ENCODE results near the gene GLDN. TPM values are rescaled to one million over a fixed set of nuclear protein-coding genes. Genes with fewer than 3 reads are reported as not detected.

GLDN gene
- total RNA-seq, 3 donors from 2014 or later (not counting 1 experiment from before 2014, with no cell fraction given) = not detected

- Mint-ChIP-seq H3K4me3 (no peak overlapping the region), H3K27ac (no peak overlapping the region), H3K9me3 (no peaks in the 10 kb centered on the region), H3K27me3 (ENCODE audit: low read depth in 2 of 2) (peaks cover 0 to 7% of the 10 kb centered on the region in 2 donors), H3K36me3 (no peaks in the 10 kb centered on the region), H3K4me1 (no peaks in the 10 kb centered on the region)
- TF ChIP-seq, protein P1, sequence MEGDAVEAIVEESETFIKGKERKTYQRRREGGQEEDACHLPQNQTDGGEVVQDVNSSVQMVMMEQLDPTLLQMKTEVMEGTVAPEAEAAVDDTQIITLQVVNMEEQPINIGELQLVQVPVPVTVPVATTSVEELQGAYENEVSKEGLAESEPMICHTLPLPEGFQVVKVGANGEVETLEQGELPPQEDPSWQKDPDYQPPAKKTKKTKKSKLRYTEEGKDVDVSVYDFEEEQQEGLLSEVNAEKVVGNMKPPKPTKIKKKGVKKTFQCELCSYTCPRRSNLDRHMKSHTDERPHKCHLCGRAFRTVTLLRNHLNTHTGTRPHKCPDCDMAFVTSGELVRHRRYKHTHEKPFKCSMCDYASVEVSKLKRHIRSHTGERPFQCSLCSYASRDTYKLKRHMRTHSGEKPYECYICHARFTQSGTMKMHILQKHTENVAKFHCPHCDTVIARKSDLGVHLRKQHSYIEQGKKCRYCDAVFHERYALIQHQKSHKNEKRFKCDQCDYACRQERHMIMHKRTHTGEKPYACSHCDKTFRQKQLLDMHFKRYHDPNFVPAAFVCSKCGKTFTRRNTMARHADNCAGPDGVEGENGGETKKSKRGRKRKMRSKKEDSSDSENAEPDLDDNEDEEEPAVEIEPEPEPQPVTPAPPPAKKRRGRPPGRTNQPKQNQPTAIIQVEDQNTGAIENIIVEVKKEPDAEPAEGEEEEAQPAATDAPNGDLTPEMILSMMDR (IDR thresholded peaks at IDR 0.05) = no peak
- whole genome bisulfite sequencing (ENCODE audit: insufficient coverage) = 77% methylated on average over 4 of the region's 4 CpGs
- no peak for DNase-seq
- Histone ChIP-seq H3K4me3 (ENCODE audit: low read length) (no peak overlapping the region), H3K9me3 (ENCODE audit: control insufficient read depth, insufficient read depth, low read length) (no peaks in the 10 kb centered on the region), H3K4me1 (ENCODE audit: control insufficient read depth, insufficient read depth, low read length) (peaks cover 7% of the 10 kb centered on the region), H3K27me3 (ENCODE audit: control insufficient read depth, insufficient read depth, low read length) (no peaks in the 10 kb centered on the region), H3K36me3 (ENCODE audit: control insufficient read depth, insufficient read depth, low read length) (no peaks in the 10 kb centered on the region), H3K27ac (ENCODE audit: low read length) (no peak overlapping the region)
- ATAC-seq = no peak
- intact Hi-C loops (cut with micrococcal nuclease) = no loop called here
Observed at GRCh38 chr15:51332206-51333147, 9.0 kb upstream of the GLDN start.

GRCh38 chr15:51333571-51333970 is 7.9 kb upstream of the GLDN start:
- peaks cover 0 to 7% of the 10 kb centered on the region in 2 donors for H3K27me3 Mint-ChIP-seq (ENCODE audit: low read depth in 2 of 2)
- H3K27ac Mint-ChIP-seq = no peak overlapping the region
- H3K4me1 Mint-ChIP-seq = no peaks in the 10 kb centered on the region
- no peaks in the 10 kb centered on the region for H3K36me3 Mint-ChIP-seq
- no peak for ATAC-seq
- H3K27me3 ChIP-seq (ENCODE audit: control insufficient read depth, insufficient read depth, low read length) = no peaks in the 10 kb centered on the region
- H3K36me3 ChIP-seq (ENCODE audit: control insufficient read depth, insufficient read depth, low read length) = no peaks in the 10 kb centered on the region
- H3K4me3 Mint-ChIP-seq = no peak overlapping the region
- H3K27ac ChIP-seq (ENCODE audit: low read length) = no peak overlapping the region
- H3K4me3 ChIP-seq (ENCODE audit: low read length) = no peak overlapping the region
- TF ChIP-seq, protein P1 (IDR thresholded peaks at IDR 0.05) = no peak
- WGBS (ENCODE audit: insufficient coverage) = 92% methylated on average over 2 of the region's 2 CpGs
- intact Hi-C loops (cut with micrococcal nuclease) = no loop called here
- peaks cover 7% of the 10 kb centered on the region for H3K4me1 ChIP-seq (ENCODE audit: control insufficient read depth, insufficient read depth, low read length)
- no peak for DNase-seq
- no peaks in the 10 kb centered on the region for H3K9me3 Mint-ChIP-seq
- no peaks in the 10 kb centered on the region for H3K9me3 ChIP-seq (ENCODE audit: control insufficient read depth, insufficient read depth, low read length)

GRCh38 chr15:51334011-51334451 is 7.4 kb upstream of the GLDN start:
- intact Hi-C loops (cut with micrococcal nuclease) = no loop called here
- 11% methylated on average over 2 of the region's 2 CpGs for WGBS (ENCODE audit: insufficient coverage)
- Histone ChIP-seq H3K4me3 (ENCODE audit: low read length) (no peak overlapping the region), H3K36me3 (ENCODE audit: control insufficient read depth, insufficient read depth, low read length) (no peaks in the 10 kb centered on the region), H3K27ac (ENCODE audit: low read length) (no peak overlapping the region), H3K9me3 (ENCODE audit: control insufficient read depth, insufficient read depth, low read length) (no peaks in the 10 kb centered on the region), H3K4me1 (ENCODE audit: control insufficient read depth, insufficient read depth, low read length) (peaks cover 7% of the 10 kb centered on the region), H3K27me3 (ENCODE audit: control insufficient read depth, insufficient read depth, low read length) (no peaks in the 10 kb centered on the region)
- Mint-ChIP-seq H3K4me1 (no peaks in the 10 kb centered on the region), H3K4me3 (no peak overlapping the region), H3K27me3 (ENCODE audit: low read depth in 2 of 2) (peaks cover 0 to 7% of the 10 kb centered on the region in 2 donors), H3K9me3 (no peaks in the 10 kb centered on the region), H3K36me3 (no peaks in the 10 kb centered on the region), H3K27ac (no peak overlapping the region)
- TF ChIP-seq, protein P1 (IDR thresholded peaks at IDR 0.05) = no peak
- DNase-seq = no peak
- no peak for ATAC-seq
